Liver (tissue), 3 donors: ENCODE results near the gene GRIFIN.

Source experiments
- CTCF ChIP-seq: fragments of 150-350 bp; IDR thresholded peaks from 2 replicates; pipeline ENCODE4 v1.5.1; 2017; ENCODE audit warnings: improper control_type of control experiment, low read depth, low read length; ENCODE audit not compliant: missing input control
- EGR1 ChIP-seq, 2 donors: IDR thresholded peaks; 2 replicates each; pipeline ENCODE4 v1.6.1; 2016 to 2018; ENCODE audit warnings: antibody characterized with exemption in 2 of 2, low read depth in 2 of 2
- FOXA1 ChIP-seq: IDR thresholded peaks from 2 replicates; pipeline ENCODE4 v1.6.1; 2016; ENCODE audit warnings: antibody characterized with exemption
- MAX ChIP-seq: IDR thresholded peaks from 2 replicates; pipeline ENCODE4 v1.6.1; 2016; ENCODE audit warnings: antibody characterized with exemption
- REST ChIP-seq: IDR thresholded peaks from 2 replicates; pipeline ENCODE4 v1.6.1; 2016; ENCODE audit warnings: antibody characterized with exemption, mild to moderate bottlenecking
- TAF1 ChIP-seq: conservative IDR thresholded peaks from 2 replicates; pipeline ENCODE4 v1.6.1; 2016; ENCODE audit warnings: antibody characterized with exemption, mild to moderate bottlenecking
- YY1 ChIP-seq: IDR thresholded peaks from 2 replicates; pipeline ENCODE4 v1.6.1; 2016; ENCODE audit warnings: antibody characterized with exemption, mild to moderate bottlenecking
- ZBTB33 ChIP-seq: IDR thresholded peaks from 2 replicates; pipeline ENCODE4 v1.6.1; 2016; ENCODE audit warnings: antibody characterized with exemption
- donor health status: healthy.
- donor health status: healthy.

GRCh38 chr7:2474813-2475677, 1.2 kb downstream of the GRIFIN start:
- TF ChIP-seq TAF1 (no peak), CTCF (no peak), MAX (no peak), YY1 (no peak), REST (no peak), FOXA1 (no peak), ZBTB33 (no peak), EGR1 (IDR thresholded peaks at IDR 0.05; ENCODE audit: low read depth in 2 of 2) (no peak)
